GM18951 (cell line): Measurements from ENCODE around the gene PLEKHH2.

Experiments
- POLR2A ChIP-seq: IDR thresholded peaks from 4 replicates; pipeline ENCODE4 v1.6.1; 2011; ENCODE audit warnings: mild to moderate bottlenecking; ENCODE audit not compliant: insufficient read length, insufficient read depth; ENCODE audit errors: extremely low read depth
- in situ Hi-C: fragments of 300-500 bp; cut with MboI; formaldehyde crosslinking; loops from one replicate; pipeline ENCODE4 v1.12.0; 2022; ENCODE audit warnings: low sequenced_read_pairs, mixed read lengths, inconsistent platforms; ENCODE audit not compliant: unreplicated experiment

Gene PLEKHH2

GRCh38 chr2:43777306-43777926 lies 140.4 kb downstream of the PLEKHH2 start:
- no peak for TF ChIP-seq POLR2A
- in situ Hi-C loops = no loop called here

GRCh38 chr2:43778233-43778632 lies 141.2 kb downstream of the PLEKHH2 start:
- TF ChIP-seq POLR2A = no peak
- in situ Hi-C loops = no loop called here

GRCh38 chr2:43787895-43788294 lies 150.8 kb downstream of the PLEKHH2 start:
- in situ Hi-C loops = no loop called here
- no peak for TF ChIP-seq POLR2A

GRCh38 chr2:43788646-43789045 lies 151.6 kb downstream of the PLEKHH2 start:
- in situ Hi-C loops = no loop called here
- no peak for TF ChIP-seq POLR2A

GRCh38 chr2:43790147-43790546 lies 153.1 kb downstream of the PLEKHH2 start:
- in situ Hi-C loops = no loop called here
- TF ChIP-seq POLR2A = no peak

- in situ Hi-C loops = no loop called here
- no peak for TF ChIP-seq POLR2A
These were observed 154.1 kb downstream of the PLEKHH2 start for GRCh38 chr2:43791035-43791765.

GRCh38 chr2:43792653-43793052 lies 155.6 kb downstream of the PLEKHH2 start:
- in situ Hi-C loops = no loop called here
- no peak for TF ChIP-seq POLR2A

- no peak for TF ChIP-seq POLR2A
- in situ Hi-C loops = no loop called here
These were observed 157.9 kb downstream of the PLEKHH2 start for GRCh38 chr2:43794956-43795355.

- in situ Hi-C loops = no loop called here
These were observed 159.1 kb downstream of the PLEKHH2 start for GRCh38 chr2:43796206-43796605.

GRCh38 chr2:43798300-43798699 lies 161.2 kb downstream of the PLEKHH2 start:
- in situ Hi-C loops = no loop called here
- TF ChIP-seq POLR2A = no peak

More at GRCh38 chr2:43796206-43796605, 159.1 kb downstream of the PLEKHH2 start:
- TF ChIP-seq POLR2A = no peak

GRCh38 chr2:43800894-43801293 lies 163.8 kb downstream of the PLEKHH2 start:
- in situ Hi-C loops = no loop called here
- no peak for TF ChIP-seq POLR2A

- TF ChIP-seq POLR2A = no peak
- in situ Hi-C loops = no loop called here
These were observed 165.1 kb downstream of the PLEKHH2 start for GRCh38 chr2:43802135-43802534.

- TF ChIP-seq POLR2A = no peak
- in situ Hi-C loops = no loop called here
These were observed 166.1 kb downstream of the PLEKHH2 start for GRCh38 chr2:43803113-43803512.

GRCh38 chr2:43806719-43807031 lies 169.6 kb downstream of the PLEKHH2 start:
- in situ Hi-C loops = no loop called here
- TF ChIP-seq POLR2A = no peak
